NCI-H526 treated with DMSO at 0.1 percent for 48 hours (cell line): Measurements from ENCODE around the gene GMDS.

Experiments used
- DNase-seq: peaks from one replicate; lab custom pipeline; 2025; lab: John Stamatoyannopoulos, UW

Gene GMDS

GRCh38 chr6:2133716-2134310, 111.6 kb downstream of the GMDS start:
- DNase-seq = no peak

DNA sequence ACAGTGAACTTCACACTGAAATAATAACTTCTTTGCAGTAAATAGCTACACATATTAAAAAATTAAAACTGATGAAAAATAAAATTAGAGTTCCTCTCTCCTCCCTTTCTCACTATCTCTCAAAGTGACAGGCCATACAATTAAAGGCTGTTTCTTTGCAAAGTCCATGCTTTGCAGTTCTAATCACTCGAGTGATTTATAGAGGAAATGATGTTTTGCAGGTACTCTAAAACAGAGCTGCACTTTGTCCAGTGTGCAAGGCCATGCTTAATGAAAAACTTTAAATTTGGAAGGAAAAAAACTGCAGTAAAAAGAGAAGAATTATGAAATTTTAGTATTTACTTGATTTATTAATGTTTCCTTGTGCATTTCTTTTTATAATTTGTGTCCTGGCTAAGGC, 112.5 kb downstream of the GMDS start:
- no peak for DNase-seq

DNA sequence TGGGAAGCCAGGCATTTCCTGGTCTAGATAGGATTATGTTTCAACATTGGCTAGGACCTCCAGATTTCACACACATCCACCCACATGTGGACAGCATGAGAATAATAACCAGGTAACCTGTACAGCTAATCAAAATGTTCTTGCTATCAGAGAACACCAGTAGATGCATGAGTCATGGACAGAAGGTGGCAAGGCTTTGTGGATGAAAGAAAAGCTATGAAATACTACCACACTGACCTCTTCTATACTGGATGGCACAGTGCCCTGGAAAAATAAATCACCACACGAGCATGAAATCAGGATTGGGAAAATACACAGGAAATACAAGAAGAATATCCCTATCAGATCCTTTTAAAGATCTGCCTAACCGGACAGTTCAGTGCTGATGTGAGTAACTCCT, 113.0 kb downstream of the GMDS start:
- DNase-seq = no peak

GRCh38 chr6:2129182-2129621, 116.2 kb downstream of the GMDS start:
- no peak for DNase-seq

DNA sequence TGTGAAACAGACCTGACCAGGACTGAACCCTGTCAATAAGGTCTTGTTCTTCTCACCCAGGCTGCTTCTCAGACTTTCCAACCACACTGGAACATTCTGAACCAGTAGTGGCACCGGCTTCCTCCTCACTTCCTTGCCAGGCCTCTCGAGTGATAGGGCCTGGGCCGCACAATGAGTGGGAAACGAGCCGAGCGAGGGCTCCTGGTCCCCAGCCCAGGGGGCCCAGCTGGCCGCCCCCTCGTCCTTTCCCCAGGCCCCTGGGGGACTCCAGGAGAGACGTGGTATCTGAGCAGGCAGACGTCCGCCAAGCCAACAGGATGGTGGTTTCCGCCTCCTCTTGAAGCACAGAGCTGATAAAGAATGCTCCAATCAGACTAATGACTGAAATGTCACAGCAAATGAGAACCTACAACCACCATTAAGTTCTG, 117.9 kb downstream of the GMDS start:
- DNase-seq = no peak

- DNase-seq = no peak
These were observed 119.1 kb downstream of the GMDS start for GRCh38 chr6:2126351-2126750.

GRCh38 chr6:2125158-2125557, 120.2 kb downstream of the GMDS start:
- DNase-seq = no peak

DNA sequence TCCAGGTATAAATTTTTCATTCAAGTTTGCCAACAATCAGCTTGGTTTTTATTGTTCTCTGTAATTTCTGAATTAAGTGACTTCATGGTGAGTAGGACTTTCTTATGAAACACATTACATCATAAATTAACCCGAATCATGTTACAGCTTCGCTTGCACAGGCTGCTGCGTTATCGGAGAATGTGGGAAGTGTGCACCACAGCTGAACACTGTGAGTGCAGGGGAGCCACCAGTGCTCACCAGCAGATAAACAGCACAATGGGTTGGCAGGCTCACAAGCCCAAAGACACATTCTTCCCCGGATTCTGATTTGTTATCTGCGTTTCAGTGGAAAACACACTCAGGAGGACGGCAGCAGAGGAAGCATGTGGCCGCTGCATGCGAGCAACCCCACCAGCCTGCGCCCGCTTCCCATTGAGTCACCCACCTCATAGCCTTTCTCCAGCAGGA, 121.1 kb downstream of the GMDS start:
- DNase-seq = no peak

DNA sequence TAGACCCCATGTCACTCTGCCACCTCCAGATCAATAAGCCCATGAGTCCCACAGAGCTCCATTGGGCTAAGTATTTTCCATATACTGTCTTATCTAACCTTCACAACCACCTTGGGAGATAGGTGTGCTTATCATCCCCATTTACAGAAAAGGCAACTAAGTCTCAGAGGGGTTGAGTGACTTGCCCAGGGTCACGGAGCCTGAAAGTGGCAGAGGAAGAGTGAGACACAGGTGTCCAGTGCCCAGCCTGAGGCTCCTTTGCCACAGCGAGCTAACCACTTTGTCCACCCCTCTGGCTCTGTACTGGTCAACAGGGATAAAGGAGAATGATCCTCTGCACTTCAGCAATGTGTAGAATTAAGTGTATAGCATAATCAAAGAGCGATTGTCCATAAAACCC, 124.5 kb downstream of the GMDS start:
- DNase-seq = no peak

DNA sequence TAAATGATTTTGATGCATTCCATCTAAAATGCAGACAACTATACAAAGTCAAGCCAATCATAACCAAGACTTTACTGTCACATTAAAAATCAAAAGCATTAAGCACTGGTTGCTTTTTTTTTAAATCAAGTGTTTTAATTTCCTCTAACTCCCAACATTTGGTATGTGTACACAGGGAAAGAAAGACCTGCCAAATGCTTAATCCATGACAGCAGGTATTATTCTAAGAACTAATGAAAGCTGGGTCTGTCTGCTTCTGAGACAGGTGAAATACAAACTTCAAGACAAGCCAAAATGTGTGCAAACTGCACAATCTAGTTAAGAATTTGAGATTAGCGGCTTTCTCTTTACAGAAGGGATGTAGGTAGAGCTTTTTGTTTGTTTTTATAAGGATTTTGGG, 126.1 kb downstream of the GMDS start:
- no peak for DNase-seq

DNA sequence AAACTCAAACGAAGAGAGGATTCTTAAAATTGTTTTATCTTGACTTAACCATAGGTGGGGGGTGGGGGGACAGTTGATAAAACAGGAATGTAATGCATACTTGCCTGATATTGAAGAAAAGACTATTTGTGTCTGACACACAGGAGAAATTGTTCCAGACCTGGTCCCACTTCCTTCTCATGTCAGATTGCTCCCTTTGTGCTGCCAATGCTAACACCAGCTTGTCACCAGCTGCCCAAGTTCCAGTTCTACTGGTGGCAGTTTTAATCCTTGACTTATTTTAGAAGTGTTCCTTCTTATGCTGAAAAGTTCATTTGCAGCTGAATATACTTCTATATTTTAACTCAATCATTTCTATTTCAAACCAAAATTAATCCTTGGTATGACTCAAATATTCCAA, 127.3 kb downstream of the GMDS start:
- no peak for DNase-seq

DNA sequence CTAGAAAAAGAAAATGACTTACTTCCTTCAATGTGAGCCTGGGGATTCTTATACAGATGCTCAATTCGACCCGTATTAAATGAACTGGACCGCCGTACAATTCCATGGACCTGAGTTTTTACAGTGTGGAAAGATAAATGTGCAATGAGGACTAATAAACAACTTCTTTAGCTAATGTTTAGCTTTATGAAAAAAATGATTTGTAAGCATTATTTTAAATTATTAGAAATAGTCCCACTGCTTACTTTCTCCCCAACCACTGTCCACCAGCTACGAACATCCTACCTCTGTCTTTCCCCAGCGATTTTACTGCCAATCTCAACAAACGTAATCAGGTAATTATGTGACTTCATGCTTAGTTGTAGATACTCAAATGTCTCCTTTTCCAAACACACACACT, 128.0 kb downstream of the GMDS start:
- no peak for DNase-seq

GRCh38 chr6:2116496-2116895, 128.9 kb downstream of the GMDS start:
- DNase-seq = no peak

- DNase-seq = no peak
These were observed 131.3 kb downstream of the GMDS start for GRCh38 chr6:2114100-2114499.

GRCh38 chr6:2111162-2111677, 134.2 kb downstream of the GMDS start:
- DNase-seq = no peak

DNA sequence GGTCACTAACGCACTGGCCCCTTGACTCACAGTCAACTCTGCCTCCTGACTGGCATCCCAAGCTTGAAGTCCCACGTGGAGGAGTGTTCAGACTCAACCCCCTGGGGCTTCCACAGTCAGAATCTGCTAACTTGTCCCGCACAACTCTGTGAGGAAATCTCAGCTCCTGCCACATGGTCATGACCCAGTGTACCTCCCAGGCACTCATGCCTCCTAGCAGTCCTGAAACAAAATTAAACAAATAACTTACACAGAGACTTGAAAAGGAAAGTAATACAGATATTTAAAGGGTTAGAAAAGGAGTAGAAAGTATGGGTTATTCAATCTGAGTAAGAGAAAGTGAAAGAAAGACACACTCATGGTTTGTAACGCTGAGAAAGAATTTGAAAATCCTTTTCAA, 134.9 kb downstream of the GMDS start:
- no peak for DNase-seq

GRCh38 chr6:2109796-2110195, 135.6 kb downstream of the GMDS start:
- DNase-seq = no peak

DNA sequence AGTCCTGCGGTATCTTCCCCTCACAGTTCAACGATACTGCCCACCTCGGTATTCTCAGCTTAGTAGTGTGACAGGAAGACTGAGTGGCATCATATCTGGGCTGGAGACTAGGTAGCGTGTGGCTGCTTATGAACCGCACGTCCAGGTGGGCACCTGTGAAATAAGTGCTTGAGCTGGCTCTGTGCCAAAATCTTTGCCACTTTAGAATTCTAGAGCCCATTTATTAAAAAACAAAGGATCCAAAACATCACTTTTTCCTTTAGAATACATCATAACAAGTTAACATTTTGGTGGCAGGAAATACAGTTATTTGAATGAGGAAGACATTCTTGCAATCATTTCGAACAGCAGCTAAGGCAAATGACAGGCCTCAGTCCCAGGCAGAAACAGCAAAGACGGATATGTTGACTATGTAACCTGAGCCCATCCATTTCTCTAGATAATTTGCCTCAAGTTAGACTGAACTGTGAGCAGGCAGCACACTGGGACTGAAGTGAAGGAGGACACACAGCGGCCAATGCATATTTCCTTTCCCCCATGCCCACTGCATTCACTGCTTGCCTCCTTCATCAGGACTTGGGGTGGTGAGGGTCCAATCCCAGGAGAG, 136.6 kb downstream of the GMDS start:
- DNase-seq = peak; percentile 88

DNA sequence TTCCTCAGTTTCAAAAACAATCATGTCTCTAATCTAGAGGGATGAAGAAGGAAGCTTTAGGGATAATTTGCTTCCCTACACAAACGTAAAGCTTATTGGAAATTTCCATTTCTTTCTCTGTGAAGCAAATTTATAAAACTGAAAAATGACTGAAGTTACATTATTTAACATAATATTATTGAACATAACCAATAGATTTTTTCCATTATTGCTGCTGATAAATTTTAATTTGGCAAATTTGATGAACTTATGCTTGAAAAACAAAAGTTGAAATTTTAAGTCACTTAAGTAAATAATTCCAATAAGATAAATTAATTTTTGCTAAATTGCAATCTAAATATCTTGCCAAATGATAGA, 140.9 kb downstream of the GMDS start:
- DNase-seq = no peak

DNA sequence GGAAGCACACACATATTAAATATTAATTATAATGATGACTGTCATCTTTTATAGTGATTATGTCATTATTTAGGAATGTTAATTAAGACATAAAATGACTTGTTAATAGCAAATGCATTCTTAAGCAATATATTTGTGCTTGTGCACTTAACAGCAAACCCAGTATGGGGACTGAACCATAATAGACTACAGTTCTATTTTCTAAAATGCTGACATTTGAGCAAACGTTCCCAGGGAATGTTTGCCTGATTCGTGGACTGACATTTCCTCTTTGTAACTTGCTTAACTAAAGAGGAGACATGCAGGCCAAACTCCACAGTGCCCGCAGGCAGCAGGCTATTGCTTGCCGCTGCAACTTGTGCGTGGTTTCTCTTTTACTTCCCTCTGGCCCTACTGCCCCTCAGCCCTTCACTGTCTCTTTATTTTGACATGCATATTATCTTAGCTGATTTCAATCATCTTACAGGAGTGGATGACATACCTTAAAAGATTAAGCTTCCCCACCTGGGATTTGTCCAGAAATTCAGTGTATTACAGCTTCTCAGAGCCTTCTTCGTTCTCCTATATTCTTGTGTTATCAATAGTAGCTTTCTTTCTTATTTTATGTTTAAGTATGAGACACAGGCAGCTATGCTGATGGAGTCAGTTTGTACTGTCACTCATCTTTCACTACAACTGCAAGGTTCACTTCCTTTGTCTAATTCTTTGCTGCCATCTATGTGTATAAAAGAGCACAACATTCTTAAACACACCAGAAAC, 141.5 kb downstream of the GMDS start:
- peak; percentile 53 for DNase-seq

DNA sequence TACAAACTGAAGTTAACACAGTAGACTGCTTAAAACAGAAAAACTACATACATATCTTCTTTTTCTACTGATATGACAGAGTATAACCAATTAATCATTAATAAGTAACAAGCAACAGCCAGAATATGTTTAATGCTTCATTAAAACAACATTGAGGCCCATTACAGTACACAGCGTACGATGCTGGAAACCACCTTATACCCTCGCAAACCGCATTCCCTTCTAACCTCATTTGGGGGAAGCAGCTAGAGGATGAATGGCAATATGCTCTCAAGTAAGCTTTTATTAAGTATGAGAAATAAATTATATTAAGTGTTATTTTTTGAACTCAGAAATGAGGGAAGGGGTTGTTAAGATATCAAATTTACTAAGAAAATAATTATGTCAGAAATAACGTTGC, 142.4 kb downstream of the GMDS start:
- DNase-seq = no peak

DNA sequence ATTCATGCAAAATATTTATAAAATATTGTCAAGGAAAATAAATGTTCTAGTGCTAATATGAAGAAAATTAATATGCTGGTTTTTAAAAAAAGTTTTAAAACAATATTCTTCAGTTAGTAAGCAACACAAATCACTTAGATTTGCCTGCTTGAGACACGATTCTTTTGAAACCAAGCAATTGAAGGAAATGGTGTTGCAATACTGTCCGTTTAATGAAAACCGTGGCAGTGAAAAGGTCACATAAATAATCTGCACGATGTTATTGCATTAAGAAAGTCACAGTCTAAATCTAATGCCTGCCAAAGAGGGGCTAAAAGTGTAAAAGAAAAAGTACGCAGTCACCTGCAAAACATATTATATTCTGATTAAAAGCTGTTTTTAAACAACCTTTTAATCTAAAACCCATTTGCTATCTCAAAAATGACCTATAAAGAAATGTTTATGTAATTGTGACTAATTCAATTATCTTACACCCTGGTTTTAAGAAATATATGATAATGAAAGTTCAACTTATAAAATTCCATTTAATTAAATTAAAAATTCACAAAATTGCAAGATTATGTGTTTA, 143.0 kb downstream of the GMDS start:
- DNase-seq = no peak

DNA sequence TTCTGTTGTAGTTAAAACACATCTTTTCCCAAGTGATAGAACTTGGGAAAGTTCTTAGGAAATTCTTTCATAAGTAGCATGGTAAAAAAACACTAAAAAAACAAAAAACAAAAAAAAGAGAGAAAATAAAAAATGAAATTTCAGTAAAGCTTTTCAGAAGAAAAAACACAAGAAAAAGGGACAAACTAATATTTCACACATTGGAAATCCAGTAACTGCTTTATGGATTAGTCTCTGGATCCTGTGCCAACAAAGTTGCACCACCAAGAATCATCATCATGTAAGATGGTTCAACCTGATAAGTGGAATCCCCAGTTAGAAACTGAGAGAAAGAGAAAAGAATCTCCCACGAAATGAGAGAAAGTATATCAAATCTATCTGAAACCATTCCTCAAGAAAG, 144.2 kb downstream of the GMDS start:
- DNase-seq = no peak
